ENCODE results near the gene C3orf18.

The C3orf18 gene

GRCh38 chr3:50573566-50574443 is 6.3 kb upstream of the C3orf18 start:
- H3K36me3 Mint-ChIP-seq, result peaks cover 12% of the 10 kb centered on the region
- ATAC-seq, result no peak

GRCh38 chr3:50572801-50573371 is 5.3 kb upstream of the C3orf18 start:
- ATAC-seq, result no peak
- Mint-ChIP-seq H3K4me3 (no peak overlapping the region), H3K27ac (peak overlapping the region; percentile 87), H3K4me1 (peaks cover 59% of the 10 kb centered on the region), H3K36me3 (peaks cover 11% of the 10 kb centered on the region), H3K27me3 (no peaks in the 10 kb centered on the region), H3K9me3 (no peaks in the 10 kb centered on the region)

More at GRCh38 chr3:50573566-50574443, 6.3 kb upstream of the C3orf18 start:
- Mint-ChIP-seq H3K4me3 (peak overlapping the region; percentile 51), H3K9me3 (no peaks in the 10 kb centered on the region), H3K4me1 (peaks cover 57% of the 10 kb centered on the region), H3K27me3 (no peaks in the 10 kb centered on the region), H3K27ac (peak overlapping the region; percentile 87)

- peak overlapping the region; percentile 87 for H3K27ac Mint-ChIP-seq
- no peak overlapping the region for H3K4me3 Mint-ChIP-seq
- H3K36me3 Mint-ChIP-seq, result peaks cover 11% of the 10 kb centered on the region
- peaks cover 63% of the 10 kb centered on the region for H3K4me1 Mint-ChIP-seq
- H3K9me3 Mint-ChIP-seq, result no peaks in the 10 kb centered on the region
- H3K27me3 Mint-ChIP-seq, result no peaks in the 10 kb centered on the region
- no peak for ATAC-seq
These were observed 4.6 kb upstream of the C3orf18 start for GRCh38 chr3:50572158-50572557.

- no peak for ATAC-seq
- peak overlapping the region; percentile 87 for H3K27ac Mint-ChIP-seq
These were observed 3.9 kb upstream of the C3orf18 start for GRCh38 chr3:50571486-50571885.

GRCh38 chr3:50570508-50571279 is 3.1 kb upstream of the C3orf18 start:
- peaks cover 74% of the 10 kb centered on the region for H3K4me1 Mint-ChIP-seq
- no peaks in the 10 kb centered on the region for H3K9me3 Mint-ChIP-seq
- ATAC-seq, result no peak
- peak overlapping the region; percentile 87 for H3K27ac Mint-ChIP-seq
- H3K27me3 Mint-ChIP-seq, result no peaks in the 10 kb centered on the region
- peaks cover 11% of the 10 kb centered on the region for H3K36me3 Mint-ChIP-seq
- peak overlapping the region; percentile 96 for H3K4me3 Mint-ChIP-seq

More at GRCh38 chr3:50571486-50571885, 3.9 kb upstream of the C3orf18 start:
- no peak overlapping the region for H3K4me3 Mint-ChIP-seq
- H3K9me3 Mint-ChIP-seq, result no peaks in the 10 kb centered on the region
- peaks cover 11% of the 10 kb centered on the region for H3K36me3 Mint-ChIP-seq
- H3K27me3 Mint-ChIP-seq, result no peaks in the 10 kb centered on the region
- H3K4me1 Mint-ChIP-seq, result peaks cover 70% of the 10 kb centered on the region

- Mint-ChIP-seq H3K27ac (peak within 1 kb of the TSS; percentile 87), H3K4me3 (peak within 1 kb of the TSS; percentile 96), H3K4me1 (peaks cover 65% of the 10 kb centered on the region), H3K36me3 (peaks cover 6% of the 10 kb centered on the region), H3K27me3 (no peaks in the 10 kb centered on the region), H3K9me3 (no peaks in the 10 kb centered on the region)
- peak; percentile 86 for ATAC-seq
These were observed 1.6 kb upstream of the C3orf18 start, which contains the start of gene HEMK1 for GRCh38 chr3:50568947-50569749. TSS of gene HEMK1 (plus strand) at chr3:50569522. CDS start at chr3:50571105, 1,583 bp downstream.

GRCh38 chr3:50567011-50567385 is 549 bp downstream of the C3orf18 start:
- ATAC-seq, result no peak
- Mint-ChIP-seq H3K4me3 (peak overlapping the region; percentile 65), H3K9me3 (no peaks in the 10 kb centered on the region), H3K4me1 (peaks cover 44% of the 10 kb centered on the region), H3K27me3 (no peaks in the 10 kb centered on the region), H3K36me3 (no peaks in the 10 kb centered on the region), H3K27ac (peak overlapping the region; percentile 87)

GRCh38 chr3:50564321-50564720 is 3.2 kb downstream of the C3orf18 start:
- H3K4me1 Mint-ChIP-seq, result peaks cover 17% of the 10 kb centered on the region
- H3K4me3 Mint-ChIP-seq, result no peak overlapping the region
- H3K27ac Mint-ChIP-seq, result no peak overlapping the region
- ATAC-seq, result no peak
- no peaks in the 10 kb centered on the region for H3K27me3 Mint-ChIP-seq
- H3K9me3 Mint-ChIP-seq, result no peaks in the 10 kb centered on the region
- no peaks in the 10 kb centered on the region for H3K36me3 Mint-ChIP-seq

- no peaks in the 10 kb centered on the region for H3K9me3 Mint-ChIP-seq
- no peak overlapping the region for H3K27ac Mint-ChIP-seq
- peaks cover 17% of the 10 kb centered on the region for H3K4me1 Mint-ChIP-seq
- no peaks in the 10 kb centered on the region for H3K27me3 Mint-ChIP-seq
- H3K4me3 Mint-ChIP-seq, result no peak overlapping the region
- H3K36me3 Mint-ChIP-seq, result no peaks in the 10 kb centered on the region
- ATAC-seq, result no peak
These were observed 3.7 kb downstream of the C3orf18 start for GRCh38 chr3:50563867-50564266.

GRCh38 chr3:50562861-50563260 is 4.7 kb downstream of the C3orf18 start:
- Mint-ChIP-seq H3K9me3 (no peaks in the 10 kb centered on the region), H3K27ac (no peak overlapping the region), H3K36me3 (no peaks in the 10 kb centered on the region), H3K27me3 (peaks cover 4% of the 10 kb centered on the region), H3K4me3 (no peak overlapping the region), H3K4me1 (peaks cover 15% of the 10 kb centered on the region)
- ATAC-seq, result no peak

GRCh38 chr3:50559702-50560101 is 7.8 kb downstream of the C3orf18 start:
- Mint-ChIP-seq H3K4me1 (no peaks in the 10 kb centered on the region), H3K4me3 (no peak overlapping the region), H3K9me3 (no peaks in the 10 kb centered on the region), H3K36me3 (no peaks in the 10 kb centered on the region), H3K27ac (no peak overlapping the region), H3K27me3 (peaks cover 29% of the 10 kb centered on the region)
- no peak for ATAC-seq

- Mint-ChIP-seq H3K9me3 (no peaks in the 10 kb centered on the region), H3K27ac (no peak overlapping the region), H3K36me3 (no peaks in the 10 kb centered on the region), H3K27me3 (peaks cover 29% of the 10 kb centered on the region), H3K4me1 (no peaks in the 10 kb centered on the region), H3K4me3 (no peak overlapping the region)
- ATAC-seq, result no peak
These were observed 9.6 kb downstream of the C3orf18 start for GRCh38 chr3:50557915-50558314.

GRCh38 chr3:50557106-50557505 is 10.4 kb downstream of the C3orf18 start:
- H3K27ac Mint-ChIP-seq, result no peak overlapping the region
- no peaks in the 10 kb centered on the region for H3K9me3 Mint-ChIP-seq
- no peaks in the 10 kb centered on the region for H3K36me3 Mint-ChIP-seq
- no peak overlapping the region for H3K4me3 Mint-ChIP-seq
- no peaks in the 10 kb centered on the region for H3K4me1 Mint-ChIP-seq
- H3K27me3 Mint-ChIP-seq, result peaks cover 29% of the 10 kb centered on the region
- ATAC-seq, result no peak

GRCh38 chr3:50554553-50554952 is 13.0 kb downstream of the C3orf18 start:
- Mint-ChIP-seq H3K36me3 (no peaks in the 10 kb centered on the region), H3K27me3 (peaks cover 29% of the 10 kb centered on the region), H3K27ac (no peak overlapping the region), H3K4me3 (no peak overlapping the region), H3K4me1 (no peaks in the 10 kb centered on the region), H3K9me3 (no peaks in the 10 kb centered on the region)
- no peak for ATAC-seq

GRCh38 chr3:50552598-50552997 is 14.9 kb downstream of the C3orf18 start:
- no peak for ATAC-seq
- H3K36me3 Mint-ChIP-seq, result no peaks in the 10 kb centered on the region
- H3K27me3 Mint-ChIP-seq, result peaks cover 22% of the 10 kb centered on the region
- no peak overlapping the region for H3K4me3 Mint-ChIP-seq
- H3K27ac Mint-ChIP-seq, result no peak overlapping the region
- H3K9me3 Mint-ChIP-seq, result no peaks in the 10 kb centered on the region
- no peaks in the 10 kb centered on the region for H3K4me1 Mint-ChIP-seq
